ENCODE results near the gene UCKL1. TPM values are rescaled to one million over a fixed set of nuclear protein-coding genes. Genes with fewer than 3 reads are reported as not detected.

UCKL1 gene
- total and polyA plus RNA-seq, 7 experiments from 2014 or later, result 20.5 to 49.0 (median 44.8) TPM

DNA sequence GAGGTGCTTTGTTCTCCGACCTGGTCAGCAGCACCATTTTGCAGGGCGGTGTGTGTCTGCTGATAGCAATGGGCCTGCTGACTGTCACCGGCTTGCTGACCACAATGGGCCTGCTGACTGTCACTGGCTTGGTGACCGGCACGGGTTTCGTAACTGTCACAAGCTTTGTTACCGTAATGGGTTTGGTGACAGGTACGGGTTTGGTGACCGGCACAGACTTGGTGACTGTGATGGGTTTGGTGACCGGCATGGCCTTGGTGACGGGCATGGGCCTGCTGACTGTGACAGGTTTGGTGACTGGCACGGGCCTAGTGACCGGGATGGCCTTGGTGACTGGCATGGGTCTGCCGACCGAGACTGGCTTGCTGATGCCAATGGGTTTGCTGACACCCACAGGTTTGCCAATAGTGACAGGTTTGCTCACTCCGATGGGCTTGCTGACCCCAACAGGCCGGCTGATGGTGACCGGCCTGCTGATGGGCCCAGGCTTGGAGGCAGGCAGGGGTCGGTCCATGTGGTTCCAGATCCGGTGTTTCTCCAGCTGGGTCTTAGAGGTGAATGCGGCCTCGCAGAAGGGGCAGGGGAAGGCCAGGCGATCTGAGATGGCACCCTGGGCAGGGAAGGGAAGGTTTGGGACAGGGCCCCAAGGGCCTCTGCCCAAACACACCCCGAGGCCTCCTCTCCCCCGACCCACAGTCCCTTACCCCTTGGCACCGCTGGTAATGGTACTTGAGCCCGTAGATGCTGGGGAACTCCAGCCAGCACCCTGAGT lies 10.1 kb upstream of the UCKL1 start:
- POLR2A ChIA-PET, result interaction anchor here (0.6 to 3.5 kb wide), 3 partner anchors 10 to 15 kb away, joined by 3 to 21 read pairs (median 3); partner anchors contain the start of gene UCKL1

DNA sequence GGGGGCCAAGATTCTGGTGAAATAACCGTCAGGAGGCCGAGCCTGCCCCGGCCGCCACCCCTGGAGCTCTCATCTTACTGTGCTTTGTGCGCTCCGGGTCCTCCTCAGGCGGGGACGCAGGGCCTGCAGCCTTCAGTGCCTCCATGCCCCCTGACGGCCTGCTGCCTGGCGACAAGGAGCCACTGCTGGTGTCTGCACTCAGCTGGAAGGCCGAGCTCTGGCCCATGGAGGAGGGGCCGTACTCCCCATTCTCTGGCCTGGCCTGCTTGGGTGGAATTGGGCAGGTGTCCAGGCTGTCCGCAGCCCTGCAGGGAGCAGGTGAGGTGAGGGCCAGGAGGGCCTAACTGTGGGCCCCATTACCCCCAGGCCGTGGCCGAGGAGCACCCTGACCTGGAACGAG lies 8.2 kb upstream of the UCKL1 start:
- Mint-ChIP-seq H3K9me3 (no peaks in the 10 kb centered on the region), H3K4me1 (peaks cover 0 to 12% (median 11%) of the 10 kb centered on the region in 7 donors), H3K27ac (no peak overlapping the region), H3K4me3 (no peak overlapping the region), H3K36me3 (peaks cover 0 to 32% (median 0%) of the 10 kb centered on the region in 5 donors), H3K27me3 (no peaks in the 10 kb centered on the region)
- Histone ChIP-seq H3K9me3 (ENCODE audit: control insufficient read depth in 2 of 3, low read length in 3 of 3) (peaks cover 0 to 9% (median 0%) of the 10 kb centered on the region in 3 experiments), H3K36me3 (ENCODE audit: control insufficient read depth in 2 of 3, insufficient read depth in 3 of 3, low read length in 3 of 3) (peaks cover 0 to 70% (median 6%) of the 10 kb centered on the region in 3 experiments), H3K27ac (ENCODE audit: low read depth, low read length) (no peak overlapping the region), H3K27me3 (ENCODE audit: control insufficient read depth in 2 of 2, insufficient read depth in 2 of 2, low read length in 2 of 2) (no peaks in the 10 kb centered on the region), H3K4me3 (ENCODE audit: low read length) (no peak overlapping the region), H3K4me1 (ENCODE audit: control insufficient read depth in 2 of 2, insufficient read depth in 2 of 2, low read length in 2 of 2) (peaks cover 3 to 9% of the 10 kb centered on the region in 2 donors)
- ChIA-PET CTCF (no interaction called here), POLR2A (no interaction called here)
- intact Hi-C loops (cut with micrococcal nuclease), result no loop called here
- ATAC-seq, result no peak
- peak in 1 of 9 donors; percentile 6 for DNase-seq

More for the DNA sequence above, 10.1 kb upstream of the UCKL1 start:
- ATAC-seq (no peak), DNase-seq (peak in 1 of 9 donors; percentile 6)
- H3K4me3 Mint-ChIP-seq, result peak overlapping the region in 1 of 10 donors; percentile 16
- Histone ChIP-seq H3K27ac (ENCODE audit: low read depth, low read length) (no peak overlapping the region), H3K27me3 (ENCODE audit: control insufficient read depth in 2 of 2, insufficient read depth in 2 of 2, low read length in 2 of 2) (no peaks in the 10 kb centered on the region), H3K36me3 (ENCODE audit: control insufficient read depth in 2 of 3, insufficient read depth in 3 of 3, low read length in 3 of 3) (peaks cover 0 to 55% (median 6%) of the 10 kb centered on the region in 3 experiments), H3K4me3 (ENCODE audit: low read length) (no peak overlapping the region), H3K9me3 (ENCODE audit: control insufficient read depth in 2 of 3, low read length in 3 of 3) (peaks cover 0 to 9% (median 0%) of the 10 kb centered on the region in 3 experiments), H3K4me1 (ENCODE audit: control insufficient read depth in 2 of 2, insufficient read depth in 2 of 2, low read length in 2 of 2) (peaks cover 9% of the 10 kb centered on the region in 2 donors)
- H3K27me3 Mint-ChIP-seq, result peaks cover 0 to 2% (median 0%) of the 10 kb centered on the region in 5 donors
- H3K36me3 Mint-ChIP-seq, result peaks cover 0 to 31% (median 0%) of the 10 kb centered on the region in 5 donors
- intact Hi-C loops (cut with micrococcal nuclease), result no loop called here
- CTCF ChIA-PET, result interaction anchor here (1.3 kb wide), 1 partner anchor 71 kb away, joined by 3 read pairs; no protein-coding TSS in a partner anchor
- H3K9me3 Mint-ChIP-seq, result no peaks in the 10 kb centered on the region
- no peak overlapping the region for H3K27ac Mint-ChIP-seq
- peaks cover 0 to 17% (median 14%) of the 10 kb centered on the region in 7 donors for H3K4me1 Mint-ChIP-seq

DNA sequence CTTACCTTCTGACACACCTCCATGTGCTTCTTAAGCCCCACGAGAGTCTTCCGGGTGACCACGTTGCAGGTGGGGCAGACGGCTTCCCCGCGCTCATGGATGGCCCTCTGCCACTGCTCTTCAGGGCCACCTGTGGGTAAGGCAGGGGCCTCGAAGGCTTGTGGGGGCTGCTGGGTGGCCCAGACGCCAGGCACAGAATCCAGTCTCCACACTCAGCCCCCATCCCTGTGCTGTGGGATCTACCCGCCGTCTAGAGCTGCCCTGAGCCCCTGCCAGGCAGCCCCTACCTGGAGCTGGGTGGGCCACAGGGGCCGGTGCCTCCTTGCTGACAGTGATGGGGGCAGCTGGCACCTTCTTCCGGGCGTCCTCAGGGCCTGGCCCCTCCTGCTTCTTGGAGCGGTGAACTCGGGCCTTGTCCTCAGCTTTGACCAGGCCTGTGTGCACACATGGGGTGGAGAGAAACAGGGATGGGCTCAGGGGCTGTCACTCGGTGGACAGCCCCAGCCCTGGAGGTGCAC lies 7.6 kb upstream of the UCKL1 start:
- Mint-ChIP-seq H3K4me3 (no peak overlapping the region), H3K27me3 (no peaks in the 10 kb centered on the region), H3K36me3 (peaks cover 0 to 32% (median 0%) of the 10 kb centered on the region in 5 donors), H3K9me3 (no peaks in the 10 kb centered on the region), H3K27ac (no peak overlapping the region), H3K4me1 (peaks cover 0 to 10% (median 9%) of the 10 kb centered on the region in 7 donors)
- peaks cover 3 to 6% of the 10 kb centered on the region in 2 donors for H3K4me1 ChIP-seq (ENCODE audit: control insufficient read depth in 2 of 2, insufficient read depth in 2 of 2, low read length in 2 of 2)
- no peak overlapping the region for H3K4me3 ChIP-seq (ENCODE audit: low read length)
- no peaks in the 10 kb centered on the region for H3K27me3 ChIP-seq (ENCODE audit: control insufficient read depth in 2 of 2, insufficient read depth in 2 of 2, low read length in 2 of 2)
- ATAC-seq (no peak), DNase-seq (peak in 1 of 9 donors; percentile 6)
- no peak overlapping the region for H3K27ac ChIP-seq (ENCODE audit: low read depth, low read length)
- peaks cover 0 to 9% (median 0%) of the 10 kb centered on the region in 3 experiments for H3K9me3 ChIP-seq (ENCODE audit: control insufficient read depth in 2 of 3, low read length in 3 of 3)
- CTCF ChIA-PET, result no interaction called here
- peaks cover 0 to 75% (median 6%) of the 10 kb centered on the region in 3 experiments for H3K36me3 ChIP-seq (ENCODE audit: control insufficient read depth in 2 of 3, insufficient read depth in 3 of 3, low read length in 3 of 3)
- intact Hi-C loops (cut with micrococcal nuclease), result no loop called here
- POLR2A ChIA-PET, result no interaction called here

DNA sequence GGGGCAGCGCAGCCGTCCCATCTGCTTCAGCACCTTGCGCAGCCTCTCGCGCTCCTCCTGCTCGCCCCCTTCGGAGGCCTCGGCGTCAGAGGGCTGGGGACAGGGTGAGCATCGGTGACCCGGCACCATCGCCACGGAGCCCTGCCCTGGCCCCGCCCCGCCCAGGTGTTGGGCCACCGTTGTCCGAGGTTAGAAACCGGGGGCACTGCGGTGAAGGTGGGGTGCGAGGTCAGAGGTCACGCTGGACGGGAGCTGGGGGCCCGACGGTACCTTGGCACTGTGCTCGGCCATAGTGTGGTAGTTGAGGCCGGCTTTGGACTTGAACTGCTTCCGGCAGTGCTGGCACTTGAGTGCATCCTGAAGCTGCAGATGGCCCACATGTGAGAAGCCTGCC lies 7.1 kb upstream of the UCKL1 start:
- intact Hi-C loops (cut with micrococcal nuclease), result no loop called here
- CTCF ChIA-PET, result no interaction called here
- Mint-ChIP-seq H3K36me3 (peaks cover 0 to 29% (median 0%) of the 10 kb centered on the region in 5 donors), H3K4me1 (peaks cover 0 to 5% (median 4%) of the 10 kb centered on the region in 7 donors), H3K4me3 (no peak overlapping the region), H3K27ac (no peak overlapping the region), H3K27me3 (no peaks in the 10 kb centered on the region), H3K9me3 (no peaks in the 10 kb centered on the region)
- Histone ChIP-seq H3K4me1 (ENCODE audit: control insufficient read depth in 2 of 2, insufficient read depth in 2 of 2, low read length in 2 of 2) (peaks cover under 1% of the 10 kb centered on the region in 2 donors), H3K27me3 (ENCODE audit: control insufficient read depth in 2 of 2, insufficient read depth in 2 of 2, low read length in 2 of 2) (no peaks in the 10 kb centered on the region), H3K4me3 (ENCODE audit: low read length) (no peak overlapping the region), H3K27ac (ENCODE audit: low read depth, low read length) (no peak overlapping the region), H3K9me3 (ENCODE audit: control insufficient read depth in 2 of 3, low read length in 3 of 3) (peaks cover 0 to 9% (median 0%) of the 10 kb centered on the region in 3 experiments), H3K36me3 (ENCODE audit: control insufficient read depth in 2 of 3, insufficient read depth in 3 of 3, low read length in 3 of 3) (peaks cover 0 to 79% (median 6%) of the 10 kb centered on the region in 3 experiments)
- POLR2A ChIA-PET, result no interaction called here
- DNase-seq, result peak in 1 of 9 donors; percentile 6
- no peak for ATAC-seq

DNA sequence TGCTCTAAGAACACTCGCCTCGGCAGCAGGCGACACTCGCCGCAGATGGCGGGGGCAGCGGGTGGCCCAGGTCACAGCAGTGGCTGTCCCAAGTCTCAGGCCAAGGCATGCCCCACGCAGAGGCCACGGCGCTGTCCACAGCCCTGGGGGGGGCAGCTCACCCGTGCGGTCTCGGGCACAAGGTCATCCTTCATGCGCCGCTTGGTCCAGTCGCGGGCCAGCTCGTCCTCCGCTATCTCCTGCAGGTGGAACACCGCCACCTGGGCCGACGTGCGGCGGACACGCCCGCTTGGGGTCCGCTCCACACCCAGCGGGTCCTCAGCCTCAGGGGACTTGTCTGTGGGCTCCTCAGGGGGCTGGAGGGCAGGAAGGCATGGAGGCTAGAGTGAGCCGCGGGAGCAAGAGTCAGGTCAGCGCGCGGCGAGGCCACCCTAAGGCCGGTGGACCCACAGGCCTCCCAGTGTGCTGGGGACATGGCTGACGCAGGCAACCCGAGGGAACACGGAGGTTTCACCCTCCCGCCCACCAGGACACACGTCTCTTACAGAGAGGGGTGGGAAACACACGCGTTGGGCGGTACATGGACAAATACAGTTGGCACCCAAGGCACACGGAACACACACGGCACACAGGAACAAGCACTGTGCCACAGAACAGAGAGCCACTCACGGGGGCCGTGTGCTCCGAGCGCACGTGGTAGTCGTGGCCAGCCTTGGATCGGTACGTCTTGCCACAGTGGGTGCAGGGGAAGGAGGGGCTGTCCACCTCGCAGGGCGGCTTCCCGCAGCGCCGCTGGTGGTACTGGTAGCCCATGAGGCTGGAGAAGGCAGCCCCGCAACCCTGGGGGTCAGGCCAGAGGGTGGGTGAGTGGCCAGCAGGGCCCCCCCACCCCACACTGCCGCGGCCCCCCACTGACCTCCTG lies 6.5 kb upstream of the UCKL1 start:
- Histone ChIP-seq H3K27ac (ENCODE audit: low read depth, low read length) (no peak overlapping the region), H3K4me1 (ENCODE audit: control insufficient read depth in 2 of 2, insufficient read depth in 2 of 2, low read length in 2 of 2) (peaks cover 1 to 3% of the 10 kb centered on the region in 2 donors), H3K4me3 (ENCODE audit: low read length) (no peak overlapping the region), H3K36me3 (ENCODE audit: control insufficient read depth in 2 of 3, insufficient read depth in 3 of 3, low read length in 3 of 3) (peaks cover 0 to 76% (median 6%) of the 10 kb centered on the region in 3 experiments), H3K9me3 (ENCODE audit: control insufficient read depth in 2 of 3, low read length in 3 of 3) (peaks cover 0 to 9% (median 0%) of the 10 kb centered on the region in 3 experiments), H3K27me3 (ENCODE audit: control insufficient read depth in 2 of 2, insufficient read depth in 2 of 2, low read length in 2 of 2) (no peaks in the 10 kb centered on the region)
- H3K36me3 Mint-ChIP-seq, result peaks cover 0 to 23% (median 0%) of the 10 kb centered on the region in 5 donors
- H3K27ac Mint-ChIP-seq, result no peak overlapping the region
- DNase-seq (peak in 1 of 9 donors; percentile 5), ATAC-seq (no peak)
- intact Hi-C loops (cut with micrococcal nuclease), result no loop called here
- no peaks in the 10 kb centered on the region for H3K27me3 Mint-ChIP-seq
- H3K4me3 Mint-ChIP-seq, result no peak overlapping the region
- no peaks in the 10 kb centered on the region for H3K9me3 Mint-ChIP-seq
- POLR2A ChIA-PET, result no interaction called here
- CTCF ChIA-PET, result interaction anchor here (0.5 to 1.6 kb wide), 2 partner anchors 11 to 98 kb away, joined by 4 to 5 read pairs; no protein-coding TSS in a partner anchor
- H3K4me1 Mint-ChIP-seq, result peaks cover 0 to 5% (median 0%) of the 10 kb centered on the region in 7 donors
